Lower leg skin (tissue), 3 donors: ENCODE measurements around the gene MLF2.

Experiments used
- POLR2A ChIP-seq, 2 donors: fragments of 450-650 bp; IDR thresholded peaks; one replicate each; pipeline ENCODE4 v1.6.1; 2016 to 2017; ENCODE audit warnings: antibody characterized with exemption in 2 of 2, mild to moderate bottlenecking in 1 of 2, moderate library complexity in 1 of 2
- TF ChIP-seq, protein P1 (sequence below), 3 donors: fragments of 450-650 bp; IDR thresholded peaks; one replicate each; pipeline ENCODE4 v1.5.1; 2016; ENCODE audit warnings: antibody characterized with exemption in 3 of 3, mild to moderate bottlenecking in 3 of 3, moderate library complexity in 2 of 3

DNA sequence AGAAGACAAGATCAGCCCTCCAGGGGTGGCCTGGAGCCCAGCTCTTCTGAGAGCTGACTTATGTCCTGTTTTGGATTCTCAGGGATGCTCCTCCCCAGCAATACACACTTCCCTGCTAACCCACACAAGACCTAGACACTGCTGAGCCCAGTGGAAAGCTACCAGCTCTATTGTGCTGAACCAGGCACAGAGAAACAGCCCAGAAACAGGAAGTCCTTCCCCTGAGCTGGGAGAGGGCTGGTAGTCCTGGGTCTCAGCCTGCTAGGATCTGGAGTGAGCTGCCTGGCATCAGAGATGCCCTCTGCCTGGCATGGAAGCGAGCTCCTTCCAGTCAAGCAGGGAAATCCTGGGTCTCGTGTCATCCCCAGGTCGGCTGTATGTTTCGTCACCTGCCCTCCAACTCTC, 18.2 kb upstream of the MLF2 start:
- TF ChIP-seq, protein P1, sequence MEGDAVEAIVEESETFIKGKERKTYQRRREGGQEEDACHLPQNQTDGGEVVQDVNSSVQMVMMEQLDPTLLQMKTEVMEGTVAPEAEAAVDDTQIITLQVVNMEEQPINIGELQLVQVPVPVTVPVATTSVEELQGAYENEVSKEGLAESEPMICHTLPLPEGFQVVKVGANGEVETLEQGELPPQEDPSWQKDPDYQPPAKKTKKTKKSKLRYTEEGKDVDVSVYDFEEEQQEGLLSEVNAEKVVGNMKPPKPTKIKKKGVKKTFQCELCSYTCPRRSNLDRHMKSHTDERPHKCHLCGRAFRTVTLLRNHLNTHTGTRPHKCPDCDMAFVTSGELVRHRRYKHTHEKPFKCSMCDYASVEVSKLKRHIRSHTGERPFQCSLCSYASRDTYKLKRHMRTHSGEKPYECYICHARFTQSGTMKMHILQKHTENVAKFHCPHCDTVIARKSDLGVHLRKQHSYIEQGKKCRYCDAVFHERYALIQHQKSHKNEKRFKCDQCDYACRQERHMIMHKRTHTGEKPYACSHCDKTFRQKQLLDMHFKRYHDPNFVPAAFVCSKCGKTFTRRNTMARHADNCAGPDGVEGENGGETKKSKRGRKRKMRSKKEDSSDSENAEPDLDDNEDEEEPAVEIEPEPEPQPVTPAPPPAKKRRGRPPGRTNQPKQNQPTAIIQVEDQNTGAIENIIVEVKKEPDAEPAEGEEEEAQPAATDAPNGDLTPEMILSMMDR (IDR thresholded peaks at IDR 0.05) = no peak
- TF ChIP-seq POLR2A (IDR thresholded peaks at IDR 0.05) = no peak
